Right kidney (tissue), 1 donor: ENCODE data around the gene ARL10.
A peak's percentile ranks its signal among the peaks of the same experiment; 100 is the strongest.

ENCODE experiments used
- DNase-seq: peaks from one replicate; pipeline ENCODE4 v3.0.0-alpha.2; 2016

The ARL10 gene

GRCh38 chr5:176360894-176361436 lies 4.3 kb upstream of the ARL10 start:
- DNase-seq = no peak

- peak; percentile 91 for DNase-seq
These were observed 3.7 kb upstream of the ARL10 start, which contains the start of gene KIAA1191 for GRCh38 chr5:176361437-176362232. Gene KIAA1191, minus strand, starts transcription at chr5:176361764. Its CDS starts 2,256 bp downstream, at chr5:176359508.

DNA sequence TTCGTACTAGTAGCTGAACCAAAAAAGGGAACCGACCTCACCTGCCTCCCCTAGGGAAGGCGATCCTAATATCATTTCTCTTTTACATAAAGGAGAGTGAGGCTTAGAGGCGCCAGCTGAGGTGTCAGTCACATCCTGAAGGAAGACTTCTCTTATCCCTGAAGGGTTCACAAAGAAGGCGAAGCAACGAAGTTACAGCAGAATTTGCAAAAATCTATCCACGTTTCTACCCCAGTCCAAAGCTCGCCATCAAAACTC lies 3.1 kb upstream of the ARL10 start:
- DNase-seq = peak; percentile 10

DNA sequence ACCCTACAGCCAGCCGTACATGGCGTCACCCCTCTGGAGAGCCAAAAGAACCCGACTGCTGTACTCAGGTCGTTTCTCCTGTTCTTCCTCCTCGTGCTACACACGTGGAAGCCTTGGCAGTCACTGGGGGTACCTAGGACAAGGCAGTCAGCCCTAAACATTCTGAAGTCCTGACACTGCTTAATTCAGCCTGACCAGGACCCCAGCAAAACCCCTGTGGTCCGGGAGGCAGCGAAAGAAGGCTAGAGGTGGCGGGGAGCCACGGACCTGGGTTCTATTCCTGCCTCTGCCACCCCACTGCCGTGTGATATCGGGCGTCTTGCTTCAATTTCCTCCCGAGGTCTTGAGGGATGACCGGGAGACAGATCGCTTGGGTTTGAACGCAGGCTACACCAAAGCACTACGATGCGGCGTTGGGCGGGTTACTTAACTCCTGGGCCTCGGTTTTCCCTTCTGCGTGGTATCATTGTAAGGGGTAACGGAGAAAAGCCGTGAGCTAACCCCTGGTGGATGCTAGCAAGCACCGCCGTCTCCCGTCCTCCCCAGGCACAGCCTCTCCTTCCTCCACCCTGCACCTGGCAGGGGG lies 429 bp upstream of the ARL10 start:
- DNase-seq = no peak

GRCh38 chr5:176366232-176366894 lies 1.1 kb downstream of the ARL10 start:
- DNase-seq = no peak

- no peak for DNase-seq
These were observed 3.4 kb downstream of the ARL10 start for GRCh38 chr5:176368726-176369125.

DNA sequence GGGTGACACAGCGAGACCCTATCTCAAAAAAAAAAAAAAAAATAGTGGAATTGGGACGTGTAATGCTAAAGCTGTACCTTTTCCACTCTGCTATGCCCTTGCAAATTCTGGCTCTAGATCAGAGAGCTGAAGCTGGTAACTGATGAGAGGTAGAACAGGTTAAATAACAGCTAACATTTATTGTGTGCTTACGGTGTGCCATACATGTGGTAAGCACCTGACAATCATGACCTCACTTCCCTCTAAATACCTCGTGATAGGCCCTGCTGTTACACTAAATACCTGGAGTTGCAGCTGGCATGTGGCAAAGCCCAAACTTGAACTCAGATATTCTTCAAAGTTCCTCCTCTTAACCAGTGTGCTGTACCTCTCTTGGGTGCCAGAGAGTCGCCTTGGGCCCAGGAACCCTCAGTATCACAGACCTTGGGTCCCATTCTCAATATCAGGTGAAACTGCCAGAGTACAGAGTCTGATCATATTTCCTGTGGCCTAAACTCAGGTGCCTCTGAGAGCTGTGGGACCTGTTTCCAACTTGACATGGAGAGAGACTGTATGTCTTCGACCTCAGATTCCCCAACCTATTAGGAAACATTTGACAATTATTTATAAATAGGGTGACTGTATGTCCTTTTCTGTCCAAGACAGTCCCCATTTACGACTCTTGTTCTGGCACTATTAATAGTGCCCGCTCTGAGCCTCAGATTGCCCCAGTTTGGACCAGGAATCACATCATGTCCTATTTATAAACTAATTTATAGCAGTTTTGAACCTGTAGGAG lies 4.8 kb downstream of the ARL10 start:
- DNase-seq = no peak

GRCh38 chr5:176371621-176372539 lies 6.6 kb downstream of the ARL10 start:
- no peak for DNase-seq

DNA sequence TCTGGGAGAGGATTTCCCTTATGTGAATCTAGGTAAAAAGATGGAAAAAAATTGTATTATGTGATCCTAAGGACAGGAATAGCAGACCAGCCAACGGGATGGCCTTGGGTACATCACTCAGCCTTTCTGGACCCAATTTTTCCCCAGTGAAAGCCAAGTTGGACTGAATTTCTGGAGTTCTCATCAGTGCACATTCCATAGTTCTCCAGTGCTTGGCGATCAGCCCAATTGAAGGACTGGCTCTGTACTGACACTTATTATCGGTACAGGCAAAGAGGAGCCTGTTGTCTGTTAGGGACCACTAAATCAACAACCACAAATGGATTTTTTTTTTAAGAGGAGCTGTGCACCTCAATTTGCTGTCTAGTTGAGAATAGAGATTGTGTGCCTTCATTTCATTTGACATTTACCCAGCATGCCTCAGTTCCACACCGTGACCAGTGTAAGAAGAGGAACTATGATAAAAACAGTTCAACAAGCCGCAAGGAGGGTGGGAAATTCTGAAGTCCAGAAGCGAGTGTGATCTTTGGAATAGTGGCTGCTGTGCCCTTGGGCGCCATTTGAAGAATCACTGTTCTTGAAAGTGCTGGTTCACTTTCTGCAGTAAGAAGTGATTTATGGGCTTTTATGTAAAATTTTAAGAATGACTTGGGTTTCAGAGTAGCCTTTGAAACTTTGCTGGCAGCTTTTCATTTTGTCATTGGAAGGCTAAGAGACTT lies 8.0 kb downstream of the ARL10 start:
- no peak for DNase-seq

- no peak for DNase-seq
These were observed 14.6 kb downstream of the ARL10 start for GRCh38 chr5:176379881-176380280.

DNA sequence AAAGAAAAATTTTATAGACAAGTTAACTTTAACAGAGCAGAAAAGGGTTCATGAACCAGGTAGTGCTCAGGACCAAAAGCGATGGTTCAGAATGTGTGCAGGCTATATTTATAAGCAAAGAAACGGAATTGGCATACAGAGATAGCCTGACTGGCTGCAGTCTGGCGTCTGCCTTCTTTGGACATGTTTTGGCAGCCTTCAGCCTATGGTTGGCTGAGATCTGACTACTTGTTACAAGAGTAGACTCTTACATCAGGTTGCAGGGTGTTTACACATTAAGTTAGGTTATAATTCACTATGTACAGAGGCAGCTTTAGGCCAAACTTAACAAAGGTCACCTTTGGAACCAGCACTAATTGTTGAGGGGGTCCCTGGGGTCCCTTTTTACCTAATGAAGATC lies 16.1 kb downstream of the ARL10 start:
- no peak for DNase-seq

DNA sequence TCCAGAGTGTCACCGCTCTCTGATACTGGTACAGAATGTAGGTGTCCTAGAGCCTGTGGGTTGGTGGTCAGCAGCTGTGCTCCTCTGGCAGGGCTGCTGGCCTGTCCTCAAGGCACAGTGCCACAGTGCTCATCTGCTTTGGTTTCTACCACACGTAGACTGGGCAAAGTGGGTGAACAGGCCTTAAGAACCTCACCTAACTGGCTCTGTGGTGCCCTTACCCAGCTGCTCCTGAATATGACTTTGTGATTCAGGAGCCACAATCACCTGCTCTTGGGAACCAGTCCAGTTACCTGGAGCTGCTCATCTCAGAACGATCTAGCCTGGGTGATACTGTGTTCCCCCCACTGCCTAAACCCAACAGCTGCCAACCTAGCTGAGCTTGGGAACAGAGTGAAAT lies 16.7 kb downstream of the ARL10 start:
- no peak for DNase-seq

- DNase-seq = no peak
These were observed 17.4 kb downstream of the ARL10 start for GRCh38 chr5:176382721-176383120.

- DNase-seq = no peak
These were observed 18.1 kb downstream of the ARL10 start for GRCh38 chr5:176383248-176383905.

DNA sequence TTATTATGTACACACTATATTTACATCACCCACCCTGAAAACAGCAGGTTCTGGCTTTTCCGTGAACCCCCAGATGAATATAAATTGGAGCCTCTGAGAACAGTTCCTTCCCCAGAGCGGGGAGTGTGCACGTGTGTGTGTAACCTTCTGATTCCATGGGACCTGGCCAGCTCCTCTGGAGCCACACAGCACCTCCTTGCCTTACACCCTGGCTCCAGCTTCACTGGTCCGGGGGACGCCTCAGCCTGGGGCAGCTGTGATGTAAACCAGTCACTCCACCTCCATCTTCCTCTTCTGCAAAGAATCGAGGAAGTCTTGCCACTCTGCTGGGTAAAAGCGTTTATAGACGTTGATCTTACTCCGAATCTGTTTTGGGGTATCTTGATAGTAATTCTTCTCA lies 18.7 kb downstream of the ARL10 start:
- no peak for DNase-seq

GRCh38 chr5:176384366-176384930 lies 19.2 kb downstream of the ARL10 start:
- DNase-seq = no peak

GRCh38 chr5:176384991-176385390 lies 19.7 kb downstream of the ARL10 start:
- DNase-seq = no peak

DNA sequence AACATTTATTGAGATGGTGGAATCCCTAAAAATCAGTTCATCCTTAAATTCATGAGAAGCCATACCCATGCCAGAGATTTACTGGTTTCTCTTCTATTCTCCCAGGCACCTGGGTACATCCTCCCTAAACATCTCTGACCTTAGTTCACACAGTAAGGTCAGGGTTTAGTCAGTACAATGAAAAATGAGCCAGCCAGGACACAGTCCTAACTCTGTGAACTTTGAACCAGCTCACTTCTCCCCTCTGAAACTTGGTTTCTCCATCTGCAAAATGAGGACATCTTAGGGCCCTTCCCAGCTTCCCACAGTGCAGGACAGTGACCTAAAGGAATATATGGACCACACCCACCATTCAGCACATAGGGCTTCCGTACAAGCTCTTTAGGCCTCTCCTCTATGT lies 21.2 kb downstream of the ARL10 start:
- no peak for DNase-seq

DNA sequence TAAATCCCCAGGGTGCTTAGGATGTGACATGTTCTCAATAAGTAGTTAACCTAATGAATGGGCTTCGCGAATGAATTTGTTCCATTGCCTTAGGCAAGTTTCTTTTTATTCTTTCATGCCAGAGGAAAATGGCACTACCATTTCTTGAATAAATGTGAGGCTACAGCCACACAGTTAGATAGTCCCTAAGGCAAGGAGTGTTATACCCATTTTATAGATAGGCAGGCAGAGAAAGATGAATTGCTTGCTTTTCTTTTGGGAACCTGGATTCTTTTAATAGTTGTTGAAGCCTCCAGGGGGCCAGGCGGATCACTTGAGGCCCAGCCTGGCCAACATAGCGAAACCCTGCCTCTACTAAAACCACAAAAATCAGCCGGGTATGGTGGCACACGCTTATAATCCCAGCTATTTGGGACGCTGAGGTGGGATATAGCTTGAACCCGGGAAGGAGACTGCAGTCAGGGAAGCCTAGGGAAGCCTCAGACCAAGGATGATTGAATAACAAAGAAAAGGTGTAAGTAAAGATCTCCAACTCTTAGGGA lies 22.2 kb downstream of the ARL10 start:
- DNase-seq = no peak

DNA sequence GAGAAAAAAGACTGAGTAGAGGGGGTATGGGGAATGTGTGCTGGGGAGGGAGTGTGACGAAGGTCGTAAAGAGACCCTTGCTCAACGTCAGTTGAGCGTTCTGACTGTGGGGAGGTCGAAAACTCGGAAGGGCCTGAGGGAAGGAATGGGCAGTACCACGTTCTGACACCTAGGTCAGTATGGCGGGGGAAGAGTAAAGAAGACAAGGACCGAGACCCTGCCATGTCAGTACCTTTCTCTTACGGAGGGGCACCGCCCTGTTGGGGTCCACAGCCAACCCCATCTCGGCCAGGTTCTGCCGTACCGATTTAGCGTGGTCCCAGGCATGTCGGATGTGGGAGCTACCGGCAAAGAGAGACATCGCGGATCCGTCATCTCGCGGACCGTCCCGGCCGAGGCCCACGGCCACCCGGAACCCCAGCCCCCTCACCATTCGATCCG lies 22.7 kb downstream of the ARL10 start:
- DNase-seq = peak; percentile 69
